RWPE2 (cell line): ENCODE measurements around the gene SPHKAP.
"Not testable (repeated sequence)": the region's sequence is repeated elsewhere in the genome, so short reads cannot be mapped to it uniquely, and the experiment has no call there.

Source experiments
- ATAC-seq: fragments of 200-7000 bp; cut with Tn5 transposase; 3 replicates; pipeline ENCODE4 v1.9.1; 2021; ENCODE audit warnings: low read depth
- DNase-seq: peaks from one replicate; pipeline ENCODE4 v3.0.0-alpha.2; 2020; ENCODE audit warnings: low spot score
- H3K27ac ChIP-seq: fragments of 450-650 bp; 2 replicates; pipeline ENCODE4 v1.5.1; 2017; ENCODE audit warnings: mild to moderate bottlenecking; ENCODE audit not compliant: poor library complexity, severe bottlenecking
- H3K27me3 ChIP-seq: fragments of 250-450 bp; sonication (Bioruptor Pico); 2 replicates; pipeline ENCODE4 v1.5.1; 2021; ENCODE audit warnings: mild to moderate bottlenecking, moderate library complexity; ENCODE audit not compliant: insufficient read depth, poor library complexity, severe bottlenecking
- H3K36me3 ChIP-seq: fragments of 250-450 bp; sonication (Bioruptor Pico); 2 replicates; pipeline ENCODE4 v1.5.1; 2020; ENCODE audit warnings: low read depth, mild to moderate bottlenecking, moderate library complexity
- H3K4me1 ChIP-seq: fragments of 250-450 bp; sonication (Bioruptor Pico); 2 replicates; pipeline ENCODE4 v1.5.1; 2021; ENCODE audit warnings: mild to moderate bottlenecking, moderate library complexity; ENCODE audit not compliant: insufficient read depth, poor library complexity, severe bottlenecking
- H3K4me3 ChIP-seq: fragments of 250-450 bp; sonication (Bioruptor Pico); 2 replicates; pipeline ENCODE4 v1.5.1; 2021; ENCODE audit warnings: mild to moderate bottlenecking, moderate library complexity; ENCODE audit not compliant: severe bottlenecking
- H3K9me3 ChIP-seq: fragments of 250-450 bp; sonication (Bioruptor Pico); 2 replicates; pipeline ENCODE4 v1.5.1; 2021; ENCODE audit warnings: mild to moderate bottlenecking, moderate library complexity; ENCODE audit not compliant: severe bottlenecking
- CTCF ChIP-seq: fragments of 450-650 bp; IDR thresholded peaks from one replicate; pipeline ENCODE4 v1.5.1; 2017; ENCODE audit warnings: mild to moderate bottlenecking, moderate library complexity; ENCODE audit not compliant: poor library complexity, severe bottlenecking

SPHKAP gene

DNA sequence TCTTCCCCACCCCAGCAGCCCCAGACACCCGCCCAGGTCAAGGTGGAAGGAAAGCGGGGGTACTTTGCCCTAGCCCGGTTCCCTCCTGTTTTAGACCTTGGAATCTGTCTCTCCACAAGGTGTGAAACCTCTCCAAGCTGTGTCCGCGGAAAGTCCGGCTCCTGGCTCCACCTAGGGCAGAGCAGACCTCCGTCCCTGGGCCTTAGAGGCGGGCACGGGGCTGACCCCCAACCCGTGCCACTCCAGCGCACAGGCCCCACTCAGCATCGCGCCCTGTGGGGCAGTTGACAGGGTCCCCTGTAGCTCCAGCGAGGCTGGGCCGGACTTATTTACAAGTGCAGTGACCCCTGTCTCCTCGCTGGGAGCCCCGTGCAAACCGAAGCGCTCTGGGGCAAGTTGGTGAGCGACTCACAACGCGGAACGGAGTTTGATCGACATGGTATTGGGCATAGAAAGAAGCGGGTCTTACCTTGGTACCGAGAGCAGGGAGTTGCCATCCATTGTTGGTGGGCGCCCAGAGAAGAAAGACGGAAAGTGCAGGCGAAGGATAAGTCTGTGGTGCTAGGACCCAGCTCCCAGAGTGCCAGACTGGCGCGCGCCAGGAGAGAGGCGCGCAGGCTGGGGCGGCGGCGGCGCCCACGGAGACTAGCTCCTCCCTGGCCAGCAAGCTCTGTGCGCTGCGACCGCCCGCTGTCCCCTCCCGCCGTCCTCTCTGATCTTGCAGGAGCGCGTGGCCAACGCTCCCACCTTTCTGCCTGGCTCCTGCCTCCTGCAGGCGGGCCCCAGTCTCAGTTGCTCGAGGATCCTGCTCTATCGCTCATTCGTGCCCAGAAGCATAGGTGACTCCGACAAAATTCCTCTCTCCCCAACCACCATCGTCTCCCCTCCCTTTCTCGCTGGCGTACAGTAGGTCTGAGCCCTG lies at the start of gene SPHKAP:
SPHKAP (minus strand) TSS at position 590 of the 922 bp plus-strand sequence; CDS start at position 501, 89 bp downstream.
- Histone ChIP-seq H3K27ac (no peak within 1 kb of the TSS), H3K4me3 (no peak within 1 kb of the TSS), H3K36me3 (no peaks in the 10 kb centered on the region), H3K9me3 (no peaks in the 10 kb centered on the region), H3K27me3 (peaks cover 50% of the 10 kb centered on the region), H3K4me1 (no peaks in the 10 kb centered on the region)
- DNase-seq (no peak), ATAC-seq (0 out of 3 replicates have a peak, but pooled peaks have one; percentile 27)
- TF ChIP-seq CTCF: no peak

DNA sequence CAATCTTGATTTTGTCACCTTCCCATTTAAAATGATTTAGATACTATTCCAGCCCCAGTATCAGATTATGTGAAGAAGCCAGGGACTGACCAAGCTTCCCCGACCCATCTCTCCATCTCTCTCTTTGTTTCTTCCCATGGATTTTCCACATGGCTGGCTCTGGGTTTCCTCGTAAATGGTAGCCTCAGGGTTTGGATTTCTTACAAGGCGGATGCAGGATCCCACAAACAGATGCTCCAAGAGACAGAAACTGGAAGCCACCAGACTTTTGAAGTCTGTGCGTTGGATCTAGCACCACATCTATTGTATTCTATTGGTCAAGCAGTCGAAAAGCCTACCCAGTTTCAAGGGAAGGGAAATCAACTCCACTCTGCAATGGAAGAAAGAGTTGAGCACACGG lies 46.0 kb upstream of the SPHKAP start:
- Histone ChIP-seq H3K9me3 (no peaks in the 10 kb centered on the region), H3K36me3 (no peaks in the 10 kb centered on the region), H3K4me3 (no peak overlapping the region), H3K27ac (no peak overlapping the region), H3K4me1 (no peaks in the 10 kb centered on the region), H3K27me3 (peaks cover 8% of the 10 kb centered on the region)
- no peak for TF ChIP-seq CTCF
- DNase-seq (no peak), ATAC-seq (no peak)

DNA sequence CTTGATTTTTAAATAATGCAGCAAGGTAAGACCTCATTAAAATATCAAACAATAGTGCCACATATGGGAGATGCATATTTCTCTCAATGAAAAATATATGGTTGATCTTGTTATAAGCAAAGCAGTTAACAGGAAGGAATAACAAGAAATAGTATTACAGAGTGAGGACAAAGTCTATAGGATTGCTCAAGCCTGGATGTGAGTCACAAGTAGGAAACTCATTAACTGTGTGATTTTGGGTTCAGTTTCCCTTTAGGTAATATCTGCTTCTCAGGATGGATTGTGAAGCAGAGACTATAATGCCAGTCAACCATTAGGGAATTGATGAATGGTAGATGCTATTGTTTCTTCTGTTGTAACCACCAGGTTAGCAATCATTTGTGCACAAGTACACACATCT lies 42.9 kb upstream of the SPHKAP start:
- no peak overlapping the region for H3K27ac ChIP-seq
- no peak for TF ChIP-seq CTCF
- no peaks in the 10 kb centered on the region for H3K36me3 ChIP-seq
- H3K4me3 ChIP-seq: no peak overlapping the region
- H3K27me3 ChIP-seq: peaks cover 8% of the 10 kb centered on the region
- no peaks in the 10 kb centered on the region for H3K4me1 ChIP-seq
- peak; percentile 49; the same call in 1 of the 3 replicates for ATAC-seq
- H3K9me3 ChIP-seq: no peaks in the 10 kb centered on the region
- DNase-seq: no peak

- not testable (repeated sequence) for H3K4me3 ChIP-seq, DNase-seq, H3K27ac ChIP-seq, H3K36me3 ChIP-seq, ATAC-seq, H3K9me3 ChIP-seq, H3K27me3 ChIP-seq, H3K4me1 ChIP-seq
Observed at GRCh38 chr2:228218593-228218992, 37.1 kb upstream of the SPHKAP start.

DNA sequence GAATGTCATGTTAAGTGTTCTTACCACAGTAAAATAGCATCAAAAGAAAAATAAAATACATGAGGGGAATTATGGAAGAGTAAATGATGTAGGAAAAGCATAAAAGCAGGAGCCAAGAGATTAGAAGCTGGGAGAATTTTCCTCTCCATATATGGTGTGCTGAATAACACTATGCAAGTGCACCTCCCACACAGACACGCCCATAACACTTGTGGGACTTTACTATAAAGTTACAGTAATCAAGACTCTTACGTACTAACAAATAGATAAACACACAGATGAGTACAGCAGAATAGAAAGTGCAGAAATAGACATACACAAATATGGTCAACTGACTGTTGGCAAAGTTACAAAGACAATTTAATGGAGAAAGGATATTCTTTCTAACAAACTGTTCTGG lies 16.0 kb upstream of the SPHKAP start:
- H3K27ac ChIP-seq: no peak overlapping the region
- peaks cover 8% of the 10 kb centered on the region for H3K27me3 ChIP-seq
- H3K36me3 ChIP-seq: no peaks in the 10 kb centered on the region
- H3K9me3 ChIP-seq: no peaks in the 10 kb centered on the region
- no peak for ATAC-seq
- no peaks in the 10 kb centered on the region for H3K4me1 ChIP-seq
- no peak overlapping the region for H3K4me3 ChIP-seq
- no peak for DNase-seq
- no peak for TF ChIP-seq CTCF
